ENCODE data around the gene PPP1R7.

The PPP1R7 gene

GRCh38 chr2:241120440-241120839, 29.8 kb upstream of the PPP1R7 start:
- no peak for DNase-seq (ENCODE audit: low read depth)

- DNase-seq (ENCODE audit: low read depth) = no peak
Observed at GRCh38 chr2:241121008-241121407, 29.3 kb upstream of the PPP1R7 start.

DNA sequence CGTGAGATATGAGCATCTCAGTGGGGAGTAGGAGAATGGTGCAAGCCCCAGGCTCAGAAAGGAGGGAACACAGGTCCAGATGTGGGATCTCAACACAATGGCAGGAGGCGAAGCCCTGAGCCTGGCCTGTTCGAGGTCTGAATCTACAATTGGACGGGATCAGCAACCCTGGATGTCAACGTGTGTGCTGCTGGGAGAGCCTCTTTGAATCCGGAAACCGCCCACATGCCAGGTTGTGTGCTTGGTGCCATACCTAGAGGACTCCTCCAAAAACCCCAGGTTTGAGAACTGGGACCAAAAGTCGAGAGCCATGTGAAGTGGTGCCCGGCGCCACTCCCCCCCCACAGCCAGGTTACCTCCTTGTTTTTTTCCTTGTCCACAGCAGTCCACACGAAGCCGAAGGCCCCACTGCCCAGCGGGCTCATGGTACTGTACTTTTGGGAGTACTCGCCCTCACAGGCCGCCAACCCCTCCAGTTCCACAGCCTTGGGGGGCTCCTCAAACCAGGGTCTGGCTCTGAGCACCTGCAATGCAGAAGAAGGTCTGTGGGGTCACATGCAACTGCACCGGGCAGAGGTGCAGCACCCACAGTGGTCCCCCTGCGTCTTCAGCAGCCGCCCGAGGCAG, 27.8 kb upstream of the PPP1R7 start:
- no peak for DNase-seq (ENCODE audit: low read depth)

DNA sequence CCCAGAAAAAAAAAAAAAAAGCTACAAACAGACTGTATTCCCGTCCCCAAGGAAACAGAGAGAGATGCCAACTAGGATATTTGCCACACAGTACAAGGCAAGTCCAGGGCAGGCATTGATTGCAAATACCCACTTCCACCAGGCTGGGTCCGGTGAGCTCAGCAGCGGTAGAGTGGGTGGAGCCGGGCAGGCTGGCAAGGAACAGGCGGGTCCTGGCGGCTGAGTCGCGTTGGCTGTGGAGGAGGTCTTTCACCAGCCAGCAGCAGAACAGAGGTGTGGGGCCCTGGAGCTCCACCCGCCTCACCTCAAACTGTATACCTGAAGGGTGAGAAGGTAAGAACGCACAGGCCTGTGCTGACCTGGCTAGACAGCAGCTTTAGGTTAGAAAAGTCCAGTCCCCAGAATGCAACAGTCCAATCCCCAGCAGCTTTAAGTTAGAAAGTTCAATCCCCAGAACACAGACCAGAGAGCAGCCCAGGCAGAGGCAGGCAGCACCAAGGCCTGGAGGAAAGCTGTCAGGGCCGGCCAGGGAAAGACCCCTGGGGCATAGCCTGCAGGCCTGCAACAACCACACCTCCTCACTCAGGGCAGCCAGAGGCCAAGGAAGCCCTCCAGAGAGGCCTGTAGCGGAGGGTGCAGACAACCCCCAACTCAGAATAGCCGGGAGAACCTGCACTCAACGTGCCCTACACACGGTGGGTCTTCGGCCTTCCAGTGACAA, 26.3 kb upstream of the PPP1R7 start:
- no peak for DNase-seq (ENCODE audit: low read depth)

- DNase-seq (ENCODE audit: low read depth) = no peak
Observed at GRCh38 chr2:241125626-241126025, 24.6 kb upstream of the PPP1R7 start.

DNA sequence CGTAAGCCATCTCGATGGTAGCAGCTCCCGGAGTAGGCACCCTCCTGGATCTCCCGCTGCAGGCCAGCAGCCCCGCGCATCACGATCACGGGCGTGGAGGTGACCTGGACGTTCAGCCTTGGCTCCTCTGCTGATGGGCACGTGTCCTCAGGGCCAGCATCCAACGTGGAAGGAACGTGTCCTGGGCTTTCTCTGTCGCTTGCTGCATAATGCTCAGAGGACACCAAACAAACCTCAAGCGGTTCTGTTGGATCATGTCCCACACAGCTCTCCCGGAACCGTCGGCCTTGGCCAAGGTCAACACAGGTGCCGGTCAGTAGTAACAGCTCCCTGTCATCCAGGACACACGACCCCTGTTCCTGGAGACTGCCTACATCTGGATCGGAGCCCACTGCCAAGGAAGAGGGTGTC, 24.1 kb upstream of the PPP1R7 start:
- no peak for DNase-seq (ENCODE audit: low read depth)

GRCh38 chr2:241126771-241127202, 23.5 kb upstream of the PPP1R7 start:
- DNase-seq (ENCODE audit: low read depth) = no peak

- DNase-seq (ENCODE audit: low read depth) = no peak
Observed at GRCh38 chr2:241128266-241128665, 22.0 kb upstream of the PPP1R7 start.

DNA sequence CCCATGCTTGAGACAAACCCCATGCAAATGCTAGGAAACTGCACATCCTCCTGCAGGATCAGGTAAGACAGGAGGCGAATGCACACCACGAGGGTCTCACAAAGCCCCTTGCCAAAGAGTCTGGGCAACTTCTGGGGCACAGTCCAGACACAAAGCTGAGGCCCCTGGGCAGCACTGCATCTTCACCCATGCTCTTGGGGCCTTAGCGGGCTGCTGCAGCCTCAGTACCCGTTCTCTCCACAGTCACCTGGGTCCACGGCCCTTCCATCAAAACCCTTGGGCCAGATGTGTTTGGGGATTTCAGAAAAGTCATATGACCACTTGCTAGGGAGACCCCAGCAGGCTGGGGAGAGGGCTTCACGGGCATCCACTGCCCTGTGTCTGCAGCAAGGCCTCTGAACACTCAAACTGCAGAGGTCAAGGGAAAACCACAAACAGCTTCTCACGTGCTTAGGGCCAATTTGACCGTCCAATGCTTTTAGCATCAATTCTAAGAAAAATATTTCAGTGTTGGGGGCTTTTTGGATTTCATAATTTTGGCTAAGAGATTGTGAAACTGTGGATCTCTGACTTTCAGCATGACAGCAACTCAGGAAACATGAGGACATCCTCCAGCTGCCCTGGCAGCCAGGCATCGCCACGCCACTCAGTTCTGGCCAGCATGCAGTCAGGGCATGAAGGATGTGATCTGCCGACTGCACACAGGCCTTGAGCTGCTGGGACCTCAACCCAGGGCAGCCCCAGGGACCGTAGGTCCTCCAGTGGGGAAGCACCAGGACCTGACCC, 21.0 kb upstream of the PPP1R7 start:
- no peak for DNase-seq (ENCODE audit: low read depth)

GRCh38 chr2:241130316-241130715, 20.0 kb upstream of the PPP1R7 start:
- DNase-seq (ENCODE audit: low read depth) = no peak

- no peak for DNase-seq (ENCODE audit: low read depth)
Observed at GRCh38 chr2:241131531-241131930, 18.7 kb upstream of the PPP1R7 start.

DNA sequence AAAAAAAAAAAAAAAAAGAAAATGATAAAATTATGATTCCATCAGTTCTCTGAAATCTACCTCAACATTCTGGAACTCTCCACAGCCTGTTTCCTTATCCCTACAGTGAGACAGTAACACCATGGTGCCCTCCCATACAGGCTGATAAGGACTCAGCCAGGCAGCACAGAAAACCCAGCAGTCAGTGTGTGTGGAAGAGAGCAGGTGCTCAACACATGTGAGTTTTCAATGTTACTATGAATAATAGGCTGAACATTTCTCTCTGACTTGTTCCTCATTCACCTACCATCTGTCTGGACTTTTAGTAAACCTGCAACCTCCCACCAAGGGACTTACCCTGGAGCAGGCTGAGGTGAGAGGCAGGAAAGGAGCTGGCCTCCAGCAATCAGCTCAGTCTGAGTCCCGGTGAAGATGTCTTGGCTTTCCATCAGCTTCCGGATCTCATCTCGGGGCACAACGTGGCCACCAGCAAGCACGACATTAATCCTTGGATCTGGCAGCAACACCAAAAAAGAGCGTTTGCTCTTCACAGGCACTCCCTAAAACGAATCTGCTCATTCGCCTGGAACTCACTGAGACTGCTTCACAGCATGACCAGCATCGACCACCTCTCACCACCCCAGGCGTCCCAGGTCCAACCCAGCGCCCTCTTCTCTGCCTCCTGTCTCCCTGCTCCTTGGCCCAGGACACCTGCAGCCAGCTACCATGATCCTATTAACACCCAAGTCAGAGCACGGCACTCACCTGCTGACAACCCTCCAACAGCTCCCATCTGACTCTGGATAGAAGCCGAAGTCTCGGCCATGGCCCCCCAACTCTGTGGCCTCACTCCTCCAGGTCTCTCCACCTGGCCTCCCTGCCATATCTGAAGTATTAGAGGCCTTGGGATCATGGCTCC, 17.5 kb upstream of the PPP1R7 start:
- no peak for DNase-seq (ENCODE audit: low read depth)

DNA sequence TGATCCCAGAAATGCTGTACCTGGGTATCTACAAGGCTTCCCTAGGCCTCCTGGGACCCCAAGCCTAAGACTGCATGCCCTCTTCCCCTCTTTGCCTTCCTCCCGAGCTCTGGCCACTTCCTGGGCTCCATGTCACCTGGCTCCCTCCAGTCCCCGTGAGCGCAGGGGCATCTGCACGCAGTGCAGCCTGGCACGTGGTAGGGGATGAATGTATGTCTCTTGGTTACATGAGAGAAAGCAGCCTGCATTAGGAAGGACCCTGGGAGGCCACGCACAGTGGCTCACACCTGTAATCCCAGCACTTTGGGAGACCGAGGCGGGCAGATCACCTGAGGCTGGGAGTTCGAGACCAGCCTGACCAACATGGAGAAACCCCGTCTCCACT, 16.8 kb upstream of the PPP1R7 start:
- DNase-seq (ENCODE audit: low read depth) = no peak

DNA sequence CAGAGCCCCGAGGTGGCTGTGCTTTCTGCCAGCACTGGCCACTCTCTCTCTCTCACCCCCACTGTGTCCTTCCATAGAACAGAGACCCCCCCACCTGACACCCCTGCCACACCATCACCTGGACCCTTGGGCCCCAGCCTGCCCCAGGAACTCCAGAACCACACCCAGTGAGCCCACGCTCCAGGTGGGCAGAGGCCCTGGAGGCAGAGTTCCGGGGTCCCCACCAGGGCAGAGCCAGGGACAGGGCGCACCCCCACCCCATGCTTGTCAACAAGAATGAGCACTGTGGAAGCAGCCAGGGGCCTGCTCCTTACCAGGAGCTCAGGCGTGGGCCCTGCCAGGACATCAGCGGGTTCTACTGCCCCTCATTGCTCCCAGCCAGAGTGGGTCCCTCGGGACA, 15.6 kb upstream of the PPP1R7 start:
- DNase-seq (ENCODE audit: low read depth) = no peak

GRCh38 chr2:241135737-241136136, 14.5 kb upstream of the PPP1R7 start:
- no peak for DNase-seq (ENCODE audit: low read depth)

- no peak for DNase-seq (ENCODE audit: low read depth)
Observed at GRCh38 chr2:241136191-241136590, 14.1 kb upstream of the PPP1R7 start.

GRCh38 chr2:241136661-241137260, 13.5 kb upstream of the PPP1R7 start:
- DNase-seq (ENCODE audit: low read depth) = no peak

DNA sequence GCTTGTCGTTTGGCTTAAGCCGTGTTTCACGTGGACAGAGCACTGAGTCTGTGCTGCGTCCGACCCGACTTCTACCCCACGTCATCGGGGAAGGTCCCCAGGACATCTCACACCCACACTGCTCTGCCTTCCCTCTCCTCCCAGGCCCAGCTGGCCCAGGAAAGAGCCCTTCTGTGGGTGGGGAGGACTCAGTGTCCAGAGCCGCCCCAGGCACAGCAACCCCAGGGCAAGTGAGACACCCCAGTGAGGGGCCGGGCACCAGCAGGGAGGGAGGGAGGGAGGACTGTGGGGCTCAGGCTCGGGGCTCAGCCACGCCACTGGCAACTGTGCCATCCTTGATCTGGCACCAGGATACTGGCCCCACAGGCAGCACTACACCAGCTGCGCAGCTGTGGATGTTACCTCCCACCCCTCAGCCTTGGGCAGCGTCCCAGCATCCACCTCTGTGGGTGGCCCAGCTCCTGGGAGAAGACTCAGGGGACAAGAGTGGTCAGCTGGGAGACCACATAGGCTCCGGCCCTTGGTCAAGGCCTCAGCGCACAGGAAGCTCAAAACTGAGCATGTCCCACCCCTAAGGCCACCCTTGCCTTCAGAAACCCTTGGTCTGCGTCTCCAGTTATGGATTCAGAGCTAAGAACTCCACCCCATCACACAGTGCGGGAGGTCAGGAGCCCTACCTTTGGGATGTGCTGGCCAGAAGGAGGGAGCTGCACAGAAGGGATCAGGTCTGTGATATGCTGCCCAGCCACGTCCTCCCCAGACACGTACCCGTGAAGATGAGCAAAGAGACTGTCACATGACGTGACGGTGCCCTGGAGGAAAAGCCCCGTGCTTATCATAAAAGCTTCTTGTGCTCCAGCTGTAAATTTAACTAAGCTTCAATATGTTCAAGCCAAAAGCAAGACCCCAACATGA, 12.7 kb upstream of the PPP1R7 start:
- DNase-seq (ENCODE audit: low read depth) = no peak

GRCh38 chr2:241138471-241138870, 11.8 kb upstream of the PPP1R7 start:
- DNase-seq (ENCODE audit: low read depth) = no peak
